H1 (cell line): ENCODE results near the gene UBASH3A. TPM values are rescaled to one million over a fixed set of nuclear protein-coding genes. Genes with fewer than 3 reads are reported as not detected.

Source experiments
- BCL11A ChIP-seq, 2 experiments: IDR thresholded peaks; one replicate each; pipeline ENCODE4 v1.6.1; 2011; ENCODE audit warnings: low read depth in 2 of 2, low read length in 2 of 2, mild to moderate bottlenecking in 2 of 2
- CHD1 ChIP-seq: IDR thresholded peaks from 2 replicates; pipeline ENCODE4 v1.6.1; 2012; ENCODE audit warnings: low read depth, low read length, improper control_type of control experiment
- E2F6 ChIP-seq: IDR thresholded peaks from 2 replicates; pipeline ENCODE4 v1.6.1; 2012; ENCODE audit warnings: inconsistent platforms
- RNF2 ChIP-seq: fragments of 200-900, 300-1000 bp; sonication (generic); IDR thresholded peaks from 2 replicates; pipeline ENCODE4 v1.7.1; 2016; ENCODE audit warnings: borderline replicate concordance, low read depth, mild to moderate bottlenecking, antibody characterized with exemption, low read length; ENCODE audit not compliant: poor library complexity, severe bottlenecking; ENCODE audit errors: missing control alignments
- polyA plus RNA-seq, 7 experiments: library from polyadenylated mRNA; depleted of rRNA in 3 of 7; stranded (reverse) in 5 of 7; unstranded in 2 of 7; fragments of >200 nt in 5 of 7; fragments of 200-250 nt in 2 of 7; gene quantifications; 1 replicate in 5 of 7; 2 replicates in 1 of 7; 4 replicates in 1 of 7; pipeline versions ENCODE4 v1.2.1 to v1.2.3, GENCODE V29; 2011 to 2013; ENCODE audit warnings: missing spikeins in 2 of 7, mixed read lengths in 2 of 7
- total RNA-seq: library from RNA; stranded (reverse); fragmentation: NEBNext Ultra II Directional; extraction: Animal tissue kit (Norgen Biotek cat#: 25700); gene quantifications from 2 replicates; pipeline ENCODE4 v1.2.1, GENCODE V29; 2021

UBASH3A gene
- total and polyA plus RNA-seq, 2 of the 8 experiments (the other 6 are each of a cell fraction or from before 2014, with no cell fraction given): not detected

DNA sequence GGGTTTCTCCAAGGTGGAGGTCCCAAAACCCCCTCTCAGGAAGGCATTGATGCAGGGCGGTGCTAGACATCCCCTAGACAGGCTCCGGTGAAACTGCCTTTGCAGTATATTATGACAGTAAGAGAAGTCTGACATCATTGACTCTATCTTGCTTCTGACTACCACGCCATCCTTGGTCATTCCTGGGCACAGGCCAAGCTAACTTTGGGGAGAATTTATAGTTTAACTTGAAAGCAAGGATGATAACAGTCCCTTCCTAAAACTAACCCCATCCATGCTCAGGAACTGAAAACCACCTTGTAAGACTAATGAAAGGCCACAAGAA, 62.1 kb downstream of the UBASH3A start (continued):
- TF ChIP-seq CHD1: no peak
- TF ChIP-seq BCL11A (IDR thresholded peaks at IDR 0.05; ENCODE audit: low read depth in 2 of 2, low read length in 2 of 2): no peak
- no peak for TF ChIP-seq RNF2
- no peak for TF ChIP-seq E2F6
